Endodermal cell (in vitro differentiated cells): Measurements from ENCODE around the gene CCDC177. TPM values are rescaled to one million over a fixed set of nuclear protein-coding genes. Genes with fewer than 3 reads are reported as not detected.

ENCODE experiments used
- DNase-seq: peaks from one replicate; pipeline ENCODE4 v3.0.0-alpha.2; 2017
- H3K27ac ChIP-seq: 2 replicates; pipeline ENCODE4 v1.5.1; 2013; ENCODE audit warnings: mild to moderate bottlenecking, low read depth, low read length, moderate library complexity
- H3K27me3 ChIP-seq: 2 replicates; pipeline ENCODE4 v1.6.1; 2013; ENCODE audit warnings: mild to moderate bottlenecking, low read length, moderate library complexity; ENCODE audit not compliant: insufficient read depth, control insufficient read depth, poor library complexity, severe bottlenecking
- H3K36me3 ChIP-seq: 2 replicates; pipeline ENCODE4 v1.7.0; 2013; ENCODE audit warnings: mild to moderate bottlenecking, low read length, moderate library complexity; ENCODE audit not compliant: control insufficient read depth, insufficient read depth
- H3K4me1 ChIP-seq: one replicate; pipeline ENCODE4 v1.7.0; 2013; ENCODE audit warnings: low read length; ENCODE audit not compliant: control insufficient read depth, insufficient read depth
- H3K4me3 ChIP-seq: 2 replicates; pipeline ENCODE4 v1.5.1; 2013; ENCODE audit warnings: mild to moderate bottlenecking, low read length, moderate library complexity
- H3K9ac ChIP-seq: 2 replicates; pipeline ENCODE4 v1.6.1; 2013; ENCODE audit warnings: mild to moderate bottlenecking, low read length, moderate library complexity; ENCODE audit not compliant: poor library complexity, severe bottlenecking; ENCODE audit errors: extremely low read depth
- H3K9me3 ChIP-seq: 2 replicates; pipeline ENCODE4 v1.6.1; 2013; ENCODE audit warnings: mild to moderate bottlenecking, low read length, moderate library complexity; ENCODE audit not compliant: control insufficient read depth
- H3K27ac Mint-ChIP-seq: 2 replicates; pipeline ENCODE4 v1.8.0; 2020; ENCODE audit warnings: mixed read lengths
- H3K27me3 Mint-ChIP-seq: 2 replicates; pipeline ENCODE4 v1.8.0; 2021; ENCODE audit warnings: mild to moderate bottlenecking, mixed read lengths; ENCODE audit not compliant: insufficient read depth
- H3K36me3 Mint-ChIP-seq: 2 replicates; pipeline ENCODE4 v1.8.0; 2020; ENCODE audit warnings: low read depth, mixed read lengths
- H3K4me1 Mint-ChIP-seq: 2 replicates; pipeline ENCODE4 v1.8.0; 2020; ENCODE audit warnings: mixed read lengths
- H3K4me3 Mint-ChIP-seq: 2 replicates; pipeline ENCODE4 v1.8.0; 2020; ENCODE audit warnings: mild to moderate bottlenecking, moderate library complexity, mixed read lengths
- H3K9me3 Mint-ChIP-seq: 2 replicates; pipeline ENCODE4 v1.8.0; 2020; ENCODE audit warnings: mild to moderate bottlenecking, mixed read lengths
- CTCF ChIP-seq: fragments of 200-600 bp; sonication (generic); conservative IDR thresholded peaks from 2 replicates; pipeline ENCODE4 v1.5.0; 2021; ENCODE audit warnings: antibody characterized with exemption, mild to moderate bottlenecking
- WGBS, 2 experiments: methylation state at CpG; one replicate each; pipeline versions ENCODE4 v1.1.5 to v1.1.7; 2013; ENCODE audit warnings: missing lambda C conversion rate in 2 of 2, mixed read lengths in 1 of 2; ENCODE audit not compliant: insufficient coverage in 1 of 2, insufficient read length in 1 of 2; 5-methylcytosine and 5-hydroxymethylcytosine counted together
- total RNA-seq, 2 donors: library from RNA; stranded (reverse); fragmentation: NEBNext Ultra II Directional in 1 of 2; extraction: Animal tissue kit (Norgen Biotek cat#: 25700) in 1 of 2; gene quantifications; 2 replicates in 1 of 2; 3 replicates in 1 of 2; pipeline ENCODE4 v1.2.1, GENCODE V29; 2021

The CCDC177 gene
- total RNA-seq, 2 donors from 2014 or later = 4.0 to 5.8 TPM

- no peak overlapping the region for H3K4me3 Mint-ChIP-seq
- 83% methylated on average over 3 of the region's 3 CpGs; no CpG with 5 or more reads in 1 of the 2 experiments for WGBS, 2 experiments
These were observed 41.9 kb downstream of the CCDC177 start for GRCh38 chr14:69532561-69533340.

GRCh38 chr14:69531135-69531534, 43.5 kb downstream of the CCDC177 start:
- H3K9me3 Mint-ChIP-seq = no peaks in the 10 kb centered on the region
- Histone ChIP-seq H3K36me3 (no peaks in the 10 kb centered on the region), H3K9me3 (no peaks in the 10 kb centered on the region), H3K27ac (no peak overlapping the region), H3K4me1 (peaks cover 10% of the 10 kb centered on the region), H3K27me3 (no peaks in the 10 kb centered on the region), H3K9ac (no peak overlapping the region), H3K4me3 (no peak overlapping the region)
- no peak for TF ChIP-seq CTCF
- no peaks in the 10 kb centered on the region for H3K36me3 Mint-ChIP-seq
- no peak overlapping the region for H3K27ac Mint-ChIP-seq
- H3K4me3 Mint-ChIP-seq = no peak overlapping the region
- no peak for DNase-seq
- H3K4me1 Mint-ChIP-seq = peaks cover 22% of the 10 kb centered on the region
- WGBS, 2 experiments = 98% methylated on average over 2 of the region's 3 CpGs; no CpG with 5 or more reads in 1 of the 2 experiments
- H3K27me3 Mint-ChIP-seq = peaks cover 6% of the 10 kb centered on the region

More at GRCh38 chr14:69532561-69533340, 41.9 kb downstream of the CCDC177 start:
- no peak for DNase-seq
- H3K4me1 ChIP-seq = peaks cover 10% of the 10 kb centered on the region
- H3K9me3 ChIP-seq = no peaks in the 10 kb centered on the region
- H3K4me1 Mint-ChIP-seq = peaks cover 22% of the 10 kb centered on the region
- H3K9ac ChIP-seq = no peak overlapping the region
- no peak overlapping the region for H3K27ac Mint-ChIP-seq
- H3K36me3 ChIP-seq = no peaks in the 10 kb centered on the region
- H3K27me3 ChIP-seq = no peaks in the 10 kb centered on the region
- H3K9me3 Mint-ChIP-seq = peaks cover 4% of the 10 kb centered on the region
- no peak overlapping the region for H3K4me3 ChIP-seq
- H3K27me3 Mint-ChIP-seq = peaks cover 3% of the 10 kb centered on the region
- H3K36me3 Mint-ChIP-seq = no peaks in the 10 kb centered on the region
- no peak overlapping the region for H3K27ac ChIP-seq
- TF ChIP-seq CTCF = no peak

GRCh38 chr14:69530095-69530494, 44.6 kb downstream of the CCDC177 start:
- Histone ChIP-seq H3K36me3 (no peaks in the 10 kb centered on the region), H3K9ac (no peak overlapping the region), H3K9me3 (no peaks in the 10 kb centered on the region), H3K27me3 (no peaks in the 10 kb centered on the region), H3K4me1 (peaks cover 10% of the 10 kb centered on the region), H3K27ac (no peak overlapping the region), H3K4me3 (no peak overlapping the region)
- no peak overlapping the region for H3K27ac Mint-ChIP-seq
- no peak for TF ChIP-seq CTCF
- peaks cover 22% of the 10 kb centered on the region for H3K4me1 Mint-ChIP-seq
- H3K27me3 Mint-ChIP-seq = peaks cover 14% of the 10 kb centered on the region
- H3K9me3 Mint-ChIP-seq = no peaks in the 10 kb centered on the region
- DNase-seq = no peak
- no peaks in the 10 kb centered on the region for H3K36me3 Mint-ChIP-seq
- H3K4me3 Mint-ChIP-seq = no peak overlapping the region
- WGBS, 2 experiments = 86 to 92% methylated on average over 1 to 4 of the region's 4 CpGs
